NCI-H2029 treated with DMSO at 0.1 percent for 48 hours (cell line): ENCODE measurements around the gene BAHD1.
"Not testable (repeated sequence)": the region's sequence is repeated elsewhere in the genome, so short reads cannot be mapped to it uniquely, and the experiment has no call there.

Source experiments
- DNase-seq: peaks from one replicate; lab custom pipeline; 2025; lab: John Stamatoyannopoulos, UW

Gene BAHD1

DNA sequence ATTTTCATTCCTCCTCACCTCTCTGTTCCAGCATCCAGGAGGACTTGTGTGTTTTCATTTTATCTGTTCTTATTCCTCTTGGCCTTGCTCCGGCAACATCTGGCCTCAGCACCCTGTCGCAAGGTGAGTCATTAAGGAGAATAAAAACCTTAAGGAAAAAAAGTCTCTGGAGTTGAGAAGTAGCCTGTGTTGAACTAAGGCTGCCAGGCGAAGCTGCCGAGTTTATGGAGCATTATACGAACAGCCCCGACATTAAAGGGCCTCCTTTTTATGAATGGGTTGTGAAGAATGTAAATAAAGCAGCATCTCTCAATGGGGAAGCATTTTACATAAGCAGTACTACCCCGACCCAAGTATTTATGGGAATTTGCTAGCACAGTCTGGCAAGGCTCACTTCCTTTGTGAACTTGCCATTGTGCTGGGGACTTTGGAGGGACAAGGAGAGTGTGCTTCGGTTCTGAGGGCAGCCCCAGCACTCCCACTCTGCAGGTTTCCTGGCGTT lies 4.7 kb downstream of the BAHD1 start:
- DNase-seq = no peak

GRCh38 chr15:40446144-40446543 lies 5.4 kb downstream of the BAHD1 start:
- no peak for DNase-seq

DNA sequence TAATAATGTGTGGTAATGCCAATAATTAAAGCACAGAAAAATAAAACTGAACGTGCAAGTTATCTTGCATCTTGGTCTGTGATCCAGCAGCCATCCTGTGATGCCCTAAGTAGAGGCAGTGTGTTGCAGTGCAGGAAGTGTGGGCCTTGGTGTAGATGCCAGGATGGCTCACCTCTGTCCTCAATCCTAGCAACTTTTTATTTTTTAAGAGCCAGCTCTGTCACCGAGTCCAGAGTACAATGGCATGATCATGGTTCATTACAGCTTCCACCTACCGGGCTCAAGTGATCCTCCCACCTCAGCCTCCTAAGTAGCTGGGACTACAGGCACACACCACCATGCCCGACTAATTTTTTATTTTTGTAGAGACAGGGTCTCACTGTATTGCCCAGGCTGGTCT lies 7.6 kb downstream of the BAHD1 start:
- DNase-seq = no peak

DNA sequence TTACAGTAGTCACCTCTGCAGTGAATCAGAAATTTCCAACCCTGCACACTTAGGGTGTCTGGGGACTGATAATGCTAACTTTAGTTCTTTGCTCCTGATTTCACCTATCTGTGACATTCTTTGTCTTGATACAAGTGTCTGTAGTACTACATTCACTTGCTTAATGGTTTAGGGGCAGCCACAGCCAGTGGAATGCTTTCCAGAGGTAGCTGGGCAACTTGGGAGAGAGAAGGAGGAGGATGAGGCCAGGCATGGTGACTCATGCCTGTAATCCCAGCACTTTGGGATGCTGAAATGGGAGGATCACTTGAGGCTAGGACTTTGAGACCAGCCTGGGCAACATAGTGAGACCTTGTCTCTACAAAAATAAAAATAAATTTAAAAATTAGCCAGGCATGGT lies 8.5 kb downstream of the BAHD1 start:
- no peak for DNase-seq

GRCh38 chr15:40450047-40450446 lies 9.3 kb downstream of the BAHD1 start:
- no peak for DNase-seq

GRCh38 chr15:40451527-40452158 lies 10.9 kb downstream of the BAHD1 start:
- no peak for DNase-seq

DNA sequence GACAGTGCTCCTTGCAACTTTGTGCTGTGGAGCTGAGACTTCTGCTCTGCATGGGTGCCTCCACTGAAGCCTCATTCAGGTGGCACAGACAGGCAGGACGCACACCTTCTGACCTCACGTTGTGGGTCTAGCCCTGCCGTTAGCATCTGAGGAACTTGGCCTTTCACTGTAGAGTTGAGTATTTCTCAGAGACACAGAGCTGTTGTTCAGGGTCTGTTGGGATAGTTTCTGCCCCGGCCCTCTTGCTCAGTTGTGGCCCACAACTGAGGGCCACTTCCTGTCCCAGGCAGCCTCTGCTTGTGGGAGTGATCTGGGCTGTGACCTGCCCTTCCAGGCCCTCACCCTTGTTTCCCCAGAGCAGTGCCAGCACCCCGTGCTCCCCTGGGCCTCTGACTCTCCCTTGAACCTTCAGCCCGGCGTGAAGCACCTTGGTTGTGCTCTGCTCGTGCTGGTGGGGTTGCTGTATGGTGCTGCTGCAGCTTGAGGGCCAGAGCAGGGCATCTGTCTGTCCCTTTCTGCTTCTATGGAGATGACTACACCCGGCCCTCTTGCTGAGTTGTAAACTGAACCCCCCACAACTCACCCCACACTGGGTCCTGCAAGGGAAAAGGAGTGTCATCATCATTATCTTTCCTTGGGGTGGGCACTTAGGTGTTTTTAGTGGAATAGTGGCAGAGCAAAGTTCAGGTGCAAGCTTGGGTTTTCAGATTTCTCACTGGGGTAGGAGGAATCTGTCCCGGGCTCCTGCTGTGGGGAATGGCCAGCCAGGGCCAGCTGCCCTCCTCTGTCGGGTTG lies 11.7 kb downstream of the BAHD1 start:
- no peak for DNase-seq

DNA sequence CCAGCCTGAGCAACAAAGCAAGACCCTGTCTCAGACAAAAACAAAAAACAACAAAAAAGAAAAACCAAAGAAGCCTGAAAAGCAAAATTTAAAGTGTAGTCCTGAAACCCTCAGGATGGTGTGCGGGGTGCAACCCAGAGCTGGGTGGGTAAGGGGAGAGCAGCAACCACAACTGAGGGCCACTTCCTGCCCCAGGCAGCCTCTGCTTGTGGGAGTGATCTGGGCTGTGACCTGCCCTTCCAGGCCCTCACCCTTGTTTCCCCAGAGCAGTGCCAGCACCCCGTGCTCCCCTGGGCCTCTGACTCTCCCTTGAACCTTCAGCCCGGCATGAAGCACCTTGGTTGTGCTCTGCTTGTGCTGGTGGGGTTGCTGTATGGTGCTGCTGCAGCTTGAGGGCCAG lies 13.2 kb downstream of the BAHD1 start:
- DNase-seq = not testable (repeated sequence)

- DNase-seq = no peak
These were observed 14.2 kb downstream of the BAHD1 start for GRCh38 chr15:40454904-40455391.

GRCh38 chr15:40456299-40456712 lies 15.6 kb downstream of the BAHD1 start:
- no peak for DNase-seq

- no peak for DNase-seq
These were observed 16.0 kb downstream of the BAHD1 start for GRCh38 chr15:40456738-40457137.

DNA sequence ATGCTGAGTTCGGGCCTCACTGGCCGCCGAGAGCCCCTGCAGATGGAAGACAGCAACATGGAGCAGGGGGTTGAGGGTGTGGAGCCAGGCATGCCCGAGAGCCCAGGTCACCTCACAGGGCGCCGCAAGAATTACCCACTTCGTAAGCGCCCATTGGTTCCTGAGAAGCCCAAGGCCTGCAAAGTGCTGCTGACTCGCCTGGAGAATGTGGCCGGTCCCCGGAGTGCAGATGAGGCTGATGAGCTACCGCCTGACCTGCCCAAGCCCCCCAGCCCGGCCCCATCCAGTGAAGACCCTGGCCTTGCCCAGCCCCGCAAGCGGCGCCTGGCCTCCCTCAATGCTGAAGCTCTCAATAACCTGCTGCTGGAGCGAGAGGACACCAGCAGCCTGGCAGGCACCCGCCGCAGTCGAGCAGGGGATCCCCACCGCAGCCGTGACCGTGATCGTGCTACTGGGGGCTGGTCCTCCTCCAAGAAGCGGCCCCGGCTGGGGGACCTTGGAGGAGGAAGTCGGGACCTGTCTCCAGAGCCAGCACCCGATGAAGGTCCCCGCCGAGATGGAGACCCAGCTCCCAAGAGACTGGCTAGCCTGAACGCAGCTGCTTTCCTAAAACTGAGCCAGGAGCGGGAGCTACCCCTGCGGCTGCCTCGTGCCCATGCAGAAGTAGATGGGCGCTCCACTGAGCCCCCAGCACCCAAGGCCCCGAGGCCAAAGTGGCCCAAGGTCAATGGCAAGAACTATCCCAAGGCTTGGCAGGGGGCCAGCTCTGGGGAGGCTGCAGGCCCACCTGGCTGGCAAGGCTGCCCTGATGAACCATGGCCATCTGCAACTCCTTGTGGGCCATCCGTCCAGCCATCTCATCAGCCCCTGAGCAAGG lies 18.0 kb downstream of the BAHD1 start:
- no peak for DNase-seq

DNA sequence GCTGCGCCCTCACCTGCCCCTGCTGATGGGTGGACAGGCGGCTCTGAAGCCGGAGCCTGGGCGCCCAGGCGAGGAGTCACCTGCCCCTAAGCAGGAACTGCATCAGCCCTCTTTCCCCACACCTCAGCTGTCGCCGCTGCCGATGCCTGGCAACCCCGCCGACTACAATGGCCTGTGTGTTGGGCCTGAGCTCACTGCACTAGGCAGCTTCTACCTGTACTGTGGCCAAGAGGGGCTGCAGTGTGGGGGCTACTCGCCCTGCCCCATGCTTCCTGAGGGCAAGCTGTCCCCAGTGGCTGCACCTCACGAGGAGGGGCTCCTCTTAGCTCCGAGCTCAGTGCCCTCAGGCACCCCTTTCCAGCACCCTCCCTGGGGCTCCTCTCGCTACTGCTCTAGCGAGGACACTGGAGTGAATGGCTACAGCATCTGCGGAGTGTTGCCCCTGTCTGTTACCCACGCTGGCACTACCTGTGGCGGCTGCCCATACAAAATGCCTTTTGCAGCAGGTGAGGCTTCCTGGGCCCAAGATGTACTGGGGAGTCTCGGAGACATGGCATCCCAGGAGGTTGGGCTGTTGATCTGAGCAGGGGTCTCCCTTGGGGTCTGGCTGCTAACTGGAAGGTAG lies 18.8 kb downstream of the BAHD1 start:
- no peak for DNase-seq

- no peak for DNase-seq
These were observed 19.7 kb downstream of the BAHD1 start for GRCh38 chr15:40460404-40460803.

GRCh38 chr15:40461958-40462357 lies 21.2 kb downstream of the BAHD1 start:
- no peak for DNase-seq

- no peak for DNase-seq
These were observed 22.5 kb downstream of the BAHD1 start for GRCh38 chr15:40463279-40463678.

DNA sequence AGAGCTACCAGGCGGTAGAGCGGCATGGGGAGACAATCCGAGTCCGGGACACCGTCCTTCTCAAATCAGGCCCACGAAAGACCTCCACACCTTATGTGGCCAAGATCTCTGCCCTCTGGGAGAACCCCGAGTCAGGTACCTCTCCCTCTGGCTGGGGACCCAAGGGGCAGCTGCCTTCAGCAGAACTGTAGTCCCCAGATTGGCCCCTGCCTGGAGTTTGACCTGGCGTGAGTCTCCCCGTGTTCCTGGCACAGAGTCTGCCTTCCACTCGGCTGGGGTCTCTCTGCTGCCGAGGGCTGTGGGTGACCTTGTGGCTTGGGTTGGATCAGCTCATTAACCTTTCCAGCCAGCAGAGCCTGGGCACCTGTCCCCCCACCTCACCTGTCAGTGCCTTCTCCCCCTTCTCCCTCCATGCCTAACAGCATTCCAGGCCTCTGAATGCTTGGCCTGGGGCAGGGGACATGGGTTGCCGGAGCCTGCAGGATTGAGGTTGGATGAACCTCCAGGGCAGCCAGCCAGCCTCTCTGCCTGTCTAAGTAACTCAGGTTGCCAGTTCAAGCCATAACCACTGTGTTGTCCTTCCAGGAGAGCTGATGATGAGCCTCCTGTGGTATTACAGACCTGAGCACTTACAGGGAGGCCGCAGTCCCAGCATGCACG lies 23.3 kb downstream of the BAHD1 start:
- no peak for DNase-seq

DNA sequence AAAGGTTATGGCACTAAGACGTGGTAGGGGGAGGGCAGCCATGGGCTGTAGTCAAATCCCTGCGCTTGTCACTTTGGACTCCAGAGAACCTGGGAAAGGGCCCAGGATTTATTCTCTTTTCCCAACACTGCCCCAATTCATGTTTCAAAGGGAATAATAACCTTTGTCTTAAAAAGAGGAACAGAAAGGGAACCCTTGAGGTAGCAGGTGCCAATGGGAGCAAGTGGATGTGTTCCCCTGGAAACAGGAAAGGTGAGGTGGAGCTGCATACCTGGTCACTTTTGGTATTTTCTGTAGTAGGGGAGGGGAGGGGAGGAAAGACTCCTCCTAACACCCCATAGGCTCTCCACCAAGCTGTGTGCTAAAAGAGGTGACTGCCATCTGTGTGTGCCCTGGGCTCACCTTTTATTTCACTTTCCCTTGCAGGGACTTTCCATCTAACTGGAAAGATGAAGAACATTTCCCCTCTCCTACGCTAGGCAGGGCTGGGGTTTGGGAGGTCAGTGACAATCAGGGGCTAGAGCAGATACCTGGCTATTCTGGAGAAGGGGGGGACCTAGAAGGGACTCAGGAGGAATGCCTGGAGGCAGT lies 23.9 kb downstream of the BAHD1 start:
- no peak for DNase-seq

DNA sequence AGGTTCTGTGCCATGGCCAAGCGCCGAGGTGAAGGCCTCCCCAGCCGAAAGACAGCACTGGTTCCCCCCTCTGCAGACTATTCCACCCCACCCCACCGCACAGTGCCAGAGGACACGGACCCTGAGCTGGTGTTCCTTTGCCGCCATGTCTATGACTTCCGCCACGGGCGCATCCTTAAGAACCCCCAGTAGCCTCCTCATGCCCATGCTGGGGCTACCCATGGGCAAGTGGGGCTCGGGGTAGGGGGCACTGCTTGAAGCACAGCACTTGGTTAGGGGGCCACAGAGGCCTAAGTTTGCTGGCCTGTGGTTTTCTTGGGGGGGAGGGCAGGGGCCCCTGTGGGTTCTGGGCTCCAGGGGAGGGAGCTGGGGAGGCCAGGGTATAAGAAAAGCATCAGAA lies 25.2 kb downstream of the BAHD1 start:
- no peak for DNase-seq

- DNase-seq = no peak
These were observed 25.9 kb downstream of the BAHD1 start for GRCh38 chr15:40466426-40467260.
